ENCODE results near the gene CNPY4. TPM values are rescaled to one million over a fixed set of nuclear protein-coding genes. Genes with fewer than 3 reads are reported as not detected.

The CNPY4 gene
- total RNA-seq, 4 donors from 2014 or later = 7.5 to 15.9 (median 11.5) TPM

DNA sequence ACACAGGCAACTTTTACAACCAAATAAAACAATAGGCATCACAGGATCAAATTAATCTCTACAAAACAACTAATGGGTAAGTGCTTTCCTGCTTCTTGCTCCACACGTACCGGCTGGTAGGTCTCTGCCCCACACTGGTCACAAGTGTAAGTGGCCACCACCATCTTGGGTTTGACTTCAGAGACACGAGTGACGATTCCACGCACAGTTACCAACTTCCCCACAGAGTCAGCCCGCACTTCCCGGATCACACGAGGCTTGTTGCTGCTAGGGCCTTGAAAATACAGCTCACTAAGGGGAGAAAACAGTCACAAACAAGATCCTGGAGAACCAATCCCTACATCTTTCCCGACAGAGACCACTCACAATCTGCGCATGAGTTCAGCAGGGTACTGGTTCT, 20.5 kb upstream of the CNPY4 start:
- peaks cover 7 to 67% (median 39%) of the 10 kb centered on the region in 3 donors for H3K36me3 ChIP-seq

GRCh38 chr7:100099452-100099851, 20.0 kb upstream of the CNPY4 start:
- peaks cover 0 to 35% (median 19%) of the 10 kb centered on the region in 4 donors for H3K4me1 ChIP-seq
- H3K27ac ChIP-seq = peak overlapping the region in 3 of 4 donors; percentile 76 to 96 (median 86)
- TF ChIP-seq EP300 (IDR thresholded peaks at IDR 0.05) (no peak), CTCF (IDR thresholded peaks at IDR 0.05) (no peak), POLR2A (IDR thresholded peaks at IDR 0.05) (no peak)
- DNase-seq (ENCODE audit: low spot score in 2 of 2) = no peak
- H3K4me3 ChIP-seq = peak overlapping the region; percentile 62 to 99 (median 74)
- no peaks in the 10 kb centered on the region for H3K9me3 ChIP-seq
- peaks cover 3 to 67% (median 41%) of the 10 kb centered on the region in 3 donors for H3K36me3 ChIP-seq
- no peaks in the 10 kb centered on the region for H3K27me3 ChIP-seq
- WGBS, 2 donors = 64% methylated on average over 12 of the region's 12 CpGs

More for the DNA sequence above, 20.5 kb upstream of the CNPY4 start:
- Histone ChIP-seq H3K27ac (no peak overlapping the region), H3K4me1 (peaks cover 0 to 37% (median 19%) of the 10 kb centered on the region in 4 donors), H3K9me3 (no peaks in the 10 kb centered on the region), H3K4me3 (peak overlapping the region in 1 of 4 donors; percentile 85), H3K27me3 (no peaks in the 10 kb centered on the region)
- TF ChIP-seq CTCF (IDR thresholded peaks at IDR 0.05) (no peak), EP300 (IDR thresholded peaks at IDR 0.05) (no peak), POLR2A (IDR thresholded peaks at IDR 0.05) (no peak)
- WGBS, 2 donors = 84 to 88% methylated on average over 10 of the region's 10 CpGs
- no peak for DNase-seq (ENCODE audit: low spot score in 2 of 2)

GRCh38 chr7:100100420-100101015, 18.9 kb upstream of the CNPY4 start:
- Histone ChIP-seq H3K27me3 (no peaks in the 10 kb centered on the region), H3K4me1 (peaks cover 0 to 35% (median 19%) of the 10 kb centered on the region in 4 donors), H3K36me3 (peaks cover 0 to 67% (median 41%) of the 10 kb centered on the region in 3 donors), H3K4me3 (peak overlapping the region; percentile 62 to 99 (median 74)), H3K9me3 (no peaks in the 10 kb centered on the region), H3K27ac (peak overlapping the region; percentile 76 to 96 (median 87))
- DNase-seq (ENCODE audit: low spot score in 2 of 2) = peak; percentile 86 to 89
- peak; percentile 76 to 96 for TF ChIP-seq EP300 (IDR thresholded peaks at IDR 0.05)
- TF ChIP-seq POLR2A (IDR thresholded peaks at IDR 0.05) = peak in 1 of 2 donors; percentile 15
- peak in 2 of 5 experiments; percentile 41 to 62 for TF ChIP-seq CTCF (IDR thresholded peaks at IDR 0.05)
- 0 to 1% methylated on average over 29 to 46 of the region's 61 CpGs for WGBS, 2 donors

DNA sequence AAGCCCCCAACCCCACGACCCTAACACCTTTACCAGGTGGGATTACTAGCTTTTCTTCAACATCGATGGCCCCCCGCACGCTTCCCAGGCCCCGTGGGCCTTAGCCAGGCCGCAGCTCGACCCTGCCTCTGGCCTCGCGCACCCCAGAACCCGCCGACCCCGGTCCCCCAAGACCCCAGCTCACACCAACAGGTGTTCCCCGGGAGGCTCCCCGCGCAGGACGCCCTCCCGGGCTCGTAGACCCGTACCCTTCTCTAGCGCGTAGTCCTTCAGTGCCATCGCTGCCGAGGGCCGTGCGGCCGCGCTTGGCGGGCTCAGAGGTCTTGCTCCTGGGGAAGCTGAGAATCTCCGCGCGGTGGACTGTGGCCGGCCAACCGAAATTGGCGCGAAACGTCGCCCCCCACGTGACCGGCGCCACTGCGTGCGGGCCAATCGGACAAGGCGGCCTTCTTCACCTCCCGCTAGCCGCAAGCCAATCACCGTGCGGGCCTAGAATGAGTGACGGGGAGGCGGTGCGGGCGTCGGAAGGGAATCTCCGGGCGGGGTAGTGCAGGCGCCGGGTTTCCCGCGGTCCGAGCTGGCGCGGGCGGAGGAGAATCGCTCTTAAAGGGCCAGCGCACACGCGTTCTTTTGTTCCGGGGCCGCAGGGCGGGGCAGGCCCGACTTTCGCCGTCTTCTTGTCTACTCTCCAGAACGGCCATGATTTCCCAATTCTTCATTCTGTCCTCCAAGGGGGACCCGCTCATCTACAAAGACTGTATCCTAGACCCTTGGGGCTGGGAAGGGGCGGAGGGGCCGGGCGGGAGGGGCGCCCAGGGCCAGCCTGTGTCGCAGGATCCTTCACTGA, 18.2 kb upstream of the CNPY4 start, which contains the start of the genes AP4M1 and MCM7:
TSS of gene AP4M1 (plus strand) at position 628 of the 847 bp plus-strand sequence. CDS start at position 700, 72 bp downstream.
TSS of gene MCM7 (minus strand) at position 382 of the 847 bp plus-strand sequence. CDS start at position 279, 103 bp downstream.
- H3K36me3 ChIP-seq = peaks cover 0 to 67% (median 34%) of the 10 kb centered on the region in 3 donors
- 0 to 1% methylated on average over 49 to 55 of the region's 80 CpGs for WGBS, 2 donors
- H3K9me3 ChIP-seq = no peaks in the 10 kb centered on the region
- H3K27me3 ChIP-seq = no peaks in the 10 kb centered on the region
- peak within 1 kb of the TSS; percentile 62 to 99 (median 74) for H3K4me3 ChIP-seq
- peak within 1 kb of the TSS; percentile 76 to 98 (median 92) for H3K27ac ChIP-seq
- TF ChIP-seq EP300 (IDR thresholded peaks at IDR 0.05) (peak; percentile 49 to 81), POLR2A (IDR thresholded peaks at IDR 0.05) (peak in 1 of 2 donors; percentile 43), CTCF (IDR thresholded peaks at IDR 0.05) (peak in 2 of 5 experiments; percentile 11 to 26)
- DNase-seq (ENCODE audit: low spot score in 2 of 2) = peak; percentile 96 to 97
- H3K4me1 ChIP-seq = peaks cover 0 to 35% (median 19%) of the 10 kb centered on the region in 4 donors
